ENCODE measurements around the gene OR2T33. TPM values are rescaled to one million over a fixed set of nuclear protein-coding genes. Genes with fewer than 3 reads are reported as not detected.

OR2T33 gene
- total and polyA plus RNA-seq, 11 donors: not detected

GRCh38 chr1:248225537-248225936, 52.2 kb downstream of the OR2T33 start:
- 73 to 83% (median 75%) methylated on average over 1 of the region's 1 CpG for WGBS, 4 donors

More at GRCh38 chr1:248225537-248225936, 52.2 kb downstream of the OR2T33 start:
- intact Hi-C loops (cut with DNase I): no loop called here
- DNase-seq (no peak), ATAC-seq (no peak)
- H3K4me3 ChIP-seq: no peak overlapping the region
- TF ChIP-seq CTCF (IDR thresholded peaks at IDR 0.05) (no peak), POLR2A (IDR thresholded peaks at IDR 0.05) (no peak)
- no peaks in the 10 kb centered on the region for H3K36me3 ChIP-seq
- no peaks in the 10 kb centered on the region for H3K27me3 ChIP-seq
- H3K27ac ChIP-seq: no peak overlapping the region
- H3K9me3 ChIP-seq: peaks cover 0 to 27% (median 0%) of the 10 kb centered on the region in 12 donors
- H3K4me1 ChIP-seq: no peaks in the 10 kb centered on the region

Other genes with a start within 250 kb of the OR2T33 start
- under 1 TPM in 1 of 9 donors, not detected in 8; 0.07 TPM for gene OR2L2, start 247.9 kb downstream of the OR2T33 start, total RNA-seq
- not detected for gene OR2L2, start 247.9 kb downstream of the OR2T33 start, polyA plus RNA-seq
- not detected for gene OR2L3, start 231.1 kb downstream of the OR2T33 start, total RNA-seq
- not detected for gene OR2L3, start 231.1 kb downstream of the OR2T33 start, polyA plus RNA-seq
- gene OR2L13, start 182.8 kb downstream of the OR2T33 start, total RNA-seq: not detected
- not detected for gene OR2L13, start 182.8 kb downstream of the OR2T33 start, polyA plus RNA-seq
- gene OR2M5, start 132.8 kb downstream of the OR2T33 start, total RNA-seq: not detected
- gene OR2M5, start 132.8 kb downstream of the OR2T33 start, polyA plus RNA-seq: not detected
- gene OR2M2, start 103.2 kb downstream of the OR2T33 start, total RNA-seq: not detected
- not detected for gene OR2M2, start 103.2 kb downstream of the OR2T33 start, polyA plus RNA-seq
- not detected for gene OR2M3, start 80.7 kb downstream of the OR2T33 start, total RNA-seq
- gene OR2M3, start 80.7 kb downstream of the OR2T33 start, polyA plus RNA-seq: not detected
- not detected for gene OR2M4, start 46.6 kb downstream of the OR2T33 start, total RNA-seq
- not detected for gene OR2M4, start 46.6 kb downstream of the OR2T33 start, polyA plus RNA-seq
- gene OR2T12, start 25.4 kb upstream of the OR2T33 start, total RNA-seq: not detected
- not detected for gene OR2T12, start 25.4 kb upstream of the OR2T33 start, polyA plus RNA-seq
- not detected for gene OR2M7, start 46.6 kb upstream of the OR2T33 start, total RNA-seq
- gene OR2M7, start 46.6 kb upstream of the OR2T33 start, polyA plus RNA-seq: not detected
- not detected for gene OR14C36, start 70.8 kb upstream of the OR2T33 start, total RNA-seq
- gene OR14C36, start 70.8 kb upstream of the OR2T33 start, polyA plus RNA-seq: not detected
- gene OR2T4, start 83.7 kb upstream of the OR2T33 start, total RNA-seq: not detected
- gene OR2T4, start 83.7 kb upstream of the OR2T33 start, polyA plus RNA-seq: not detected
- not detected for gene OR2T6, start 97.8 kb upstream of the OR2T33 start, total RNA-seq
- gene OR2T6, start 97.8 kb upstream of the OR2T33 start, polyA plus RNA-seq: not detected
- gene OR2T1, start 125.1 kb upstream of the OR2T33 start, total RNA-seq: not detected
- gene OR2T1, start 125.1 kb upstream of the OR2T33 start, polyA plus RNA-seq: not detected
- gene OR2T2, start 167.7 kb upstream of the OR2T33 start, total RNA-seq: not detected
- not detected for gene OR2T2, start 167.7 kb upstream of the OR2T33 start, polyA plus RNA-seq
- gene OR2T3, start 195.4 kb upstream of the OR2T33 start, total RNA-seq: not detected
- gene OR2T3, start 195.4 kb upstream of the OR2T33 start, polyA plus RNA-seq: not detected
- gene OR2T5, start 210.6 kb upstream of the OR2T33 start, total RNA-seq: not detected
- gene OR2T5, start 210.6 kb upstream of the OR2T33 start, polyA plus RNA-seq: not detected
- not detected for gene OR2G6, start 230.1 kb upstream of the OR2T33 start, total RNA-seq
- gene OR2G6, start 230.1 kb upstream of the OR2T33 start, polyA plus RNA-seq: not detected

All from heart left ventricle (tissue), 16 donors.